Right ventricle myocardium superior (tissue), 1 donor: Measurements from ENCODE around the gene PERP. TPM values are rescaled to one million over a fixed set of nuclear protein-coding genes. Genes with fewer than 3 reads are reported as not detected.
"Not testable (repeated sequence)": the region's sequence is repeated elsewhere in the genome, so short reads cannot be mapped to it uniquely, and the experiment has no call there.

ENCODE experiments used
- ATAC-seq: fragments of 200-7000 bp; cut with Tn5 transposase; one replicate; pipeline ENCODE4 v1.9.1; 2020; ENCODE audit warnings: mild to moderate bottlenecking; ENCODE audit not compliant: poor library complexity
- DNase-seq: peaks from one replicate; pipeline ENCODE4 v3.0.0-alpha.2; 2020
- intact Hi-C: fragments of 100-400 bp; cut with DNase I; formaldehyde crosslinking; loops from one replicate; pipeline ENCODE4 v1.11.2; 2022
- total RNA-seq: library from RNA; stranded (reverse); fragmentation: NEBNext Ultra II Directional; extraction: Animal tissue kit (Norgen Biotek cat#: 25700); gene quantifications from one replicate; pipeline ENCODE4 v1.2.1, GENCODE V29; 2021
- donor health status: DM: no; HTN: yes; CAD: no; lungs with severe emphysema.

PERP gene
- total RNA-seq, 1 donor from 2014 or later = 42.1 TPM

- DNase-seq (no peak), ATAC-seq (no peak)
- intact Hi-C loops = no loop called here
Measured at GRCh38 chr6:138084904-138085838, 22.0 kb downstream of the PERP start.

- intact Hi-C loops = no loop called here
- ATAC-seq = no peak
- no peak for DNase-seq
Measured at GRCh38 chr6:138082232-138082631, 25.0 kb downstream of the PERP start.

- ATAC-seq, intact Hi-C loops: not testable (repeated sequence)
Measured at GRCh38 chr6:138079556-138079955, 27.7 kb downstream of the PERP start.

GRCh38 chr6:138078491-138078890 lies 28.7 kb downstream of the PERP start:
- DNase-seq = no peak
- ATAC-seq = no peak
- intact Hi-C loops = no loop called here

More at GRCh38 chr6:138079556-138079955, 27.7 kb downstream of the PERP start:
- not testable (repeated sequence) for DNase-seq

GRCh38 chr6:138073264-138073663 lies 34.0 kb downstream of the PERP start:
- ATAC-seq (no peak), DNase-seq (no peak)
- intact Hi-C loops = no loop called here

GRCh38 chr6:138063726-138064125 lies 43.5 kb downstream of the PERP start:
- DNase-seq = no peak
- intact Hi-C loops = no loop called here
- no peak for ATAC-seq

- DNase-seq (no peak), ATAC-seq (no peak)
- intact Hi-C loops = no loop called here
Measured at GRCh38 chr6:138054982-138055381, 52.2 kb downstream of the PERP start.

- DNase-seq = no peak
- ATAC-seq = no peak
- intact Hi-C loops = no loop called here
Measured at GRCh38 chr6:138052783-138053182, 54.4 kb downstream of the PERP start.

GRCh38 chr6:138044972-138045371 lies 62.2 kb downstream of the PERP start:
- intact Hi-C loops = no loop called here
- DNase-seq (no peak), ATAC-seq (no peak)

- intact Hi-C loops = no loop called here
- ATAC-seq (no peak), DNase-seq (no peak)
Measured at GRCh38 chr6:138044458-138044857, 62.8 kb downstream of the PERP start.

Other genes with a start within 250 kb of the PERP start
- gene TNFAIP3, start 240.2 kb downstream of the PERP start, total RNA-seq = 4.6 TPM
- 0.86 TPM for gene ARFGEF3, start 54.5 kb upstream of the PERP start, total RNA-seq
- not detected for gene PBOV1, start 111.1 kb upstream of the PERP start, total RNA-seq